ENCODE results near the gene LTB4R2.

The LTB4R2 gene

GRCh38 chr14:24299255-24300191 is 10.4 kb upstream of the LTB4R2 start, which contains the start of the genes DHRS1 and NOP9:
Gene DHRS1, minus strand, starts transcription at chr14:24299780. Its CDS starts 674 bp downstream, at chr14:24299106.
Gene NOP9, plus strand, starts transcription at chr14:24299850. Its CDS starts 105 bp downstream, at chr14:24299955.
- DNase-seq: peak; percentile 95

GRCh38 chr14:24300326-24300980 is 9.5 kb upstream of the LTB4R2 start:
- DNase-seq: no peak

- no peak for DNase-seq
Observed at GRCh38 chr14:24304019-24304387, 5.9 kb upstream of the LTB4R2 start.

- DNase-seq: no peak
Observed at GRCh38 chr14:24307156-24307574, 2.8 kb upstream of the LTB4R2 start.

GRCh38 chr14:24307575-24308341 is 2.2 kb upstream of the LTB4R2 start, which contains the start of gene CIDEB:
Gene CIDEB, minus strand, starts transcription at chr14:24307977. Its CDS starts 119 bp downstream, at chr14:24307858.
- DNase-seq: peak; percentile 62

GRCh38 chr14:24308342-24309124 is 1.4 kb upstream of the LTB4R2 start:
- no peak for DNase-seq

GRCh38 chr14:24310265-24310645 is 315 bp downstream of the LTB4R2 start:
- DNase-seq: peak; percentile 57

GRCh38 chr14:24310646-24311604 is 985 bp downstream of the LTB4R2 start, which contains the start of gene LTB4R:
Gene LTB4R, plus strand, starts transcription at chr14:24311502. Its CDS starts 4,150 bp downstream, at chr14:24315652.
- peak; percentile 87 for DNase-seq

GRCh38 chr14:24311837-24312615 is 2.1 kb downstream of the LTB4R2 start:
- DNase-seq: no peak

- DNase-seq: peak; percentile 57
Observed at GRCh38 chr14:24312736-24313507, 3.0 kb downstream of the LTB4R2 start.

- no peak for DNase-seq
Observed at GRCh38 chr14:24313913-24314312, 4.0 kb downstream of the LTB4R2 start.

- no peak for DNase-seq
Observed at GRCh38 chr14:24314377-24315193, 4.6 kb downstream of the LTB4R2 start.

- DNase-seq: no peak
Observed at GRCh38 chr14:24315243-24315806, 5.4 kb downstream of the LTB4R2 start.

GRCh38 chr14:24315807-24316596 is 6.1 kb downstream of the LTB4R2 start:
- DNase-seq: peak; percentile 50

- DNase-seq: no peak
Observed at GRCh38 chr14:24316597-24316950, 6.6 kb downstream of the LTB4R2 start.

GRCh38 chr14:24317141-24317928 is 7.4 kb downstream of the LTB4R2 start:
- no peak for DNase-seq
